OCI-LY3 (cell line): Measurements from ENCODE around the gene LEMD2.
A peak's percentile ranks its signal among the peaks of the same experiment; 100 is the strongest.

Source experiments
- H2AFZ ChIP-seq: fragments of 200-600, 300-600 bp; shearing (Covaris generic); 2 replicates; pipeline ENCODE4 v1.6.0; 2014; ENCODE audit warnings: antibody characterized with exemption, low read depth, low read length
- H3K27ac ChIP-seq: fragments of 200-600, 300-600 bp; sonication (generic); 2 replicates; pipeline ENCODE4 v1.5.1; 2014; ENCODE audit warnings: mild to moderate bottlenecking, low read length, moderate library complexity, mixed read lengths
- H3K27me3 ChIP-seq: fragments of 200-600, 300-600 bp; sonication (generic); 2 replicates; pipeline ENCODE4 v1.6.1; 2014; ENCODE audit warnings: low read depth, low read length, mixed read lengths
- H3K36me3 ChIP-seq: fragments of 200-600, 300-600 bp; sonication (generic); replicated peaks from 2 replicates; pipeline ENCODE3; 2014; ENCODE audit warnings: low read depth, low read length, mixed read lengths
- H3K4me1 ChIP-seq: fragments of 300-600, 200-600 bp; sonication (generic); 2 replicates; pipeline ENCODE4 v1.6.1; 2014; ENCODE audit warnings: low read length, mixed read lengths
- H3K4me2 ChIP-seq: fragments of 200-600, 300-600 bp; sonication (generic); 2 replicates; pipeline ENCODE4 v1.6.1; 2014; ENCODE audit warnings: low read length, mixed read lengths
- H3K4me3 ChIP-seq: fragments of 300-600, 200-600 bp; sonication (generic); 2 replicates; pipeline ENCODE4 v1.5.1; 2014; ENCODE audit warnings: antibody characterized with exemption, mild to moderate bottlenecking, low read length, moderate library complexity
- H3K79me2 ChIP-seq: fragments of 300-600, 200-600 bp; shearing (Covaris generic); 2 replicates; pipeline ENCODE4 v1.6.1; 2014; ENCODE audit warnings: mild to moderate bottlenecking, low read length, mixed read lengths
- H3K9ac ChIP-seq: fragments of 300-600, 200-600 bp; shearing (Covaris generic); 2 replicates; pipeline ENCODE4 v1.6.0; 2014; ENCODE audit warnings: mild to moderate bottlenecking, low read length, moderate library complexity
- H3K9me3 ChIP-seq: fragments of 200-600, 300-600 bp; shearing (Covaris generic); 2 replicates; pipeline ENCODE4 v1.6.1; 2014; ENCODE audit warnings: low read length, mixed read lengths; ENCODE audit not compliant: insufficient read depth
- H4K20me1 ChIP-seq: fragments of 200-600, 300-600 bp; sonication (generic); 2 replicates; pipeline ENCODE4 v1.6.1; 2016; ENCODE audit warnings: low read length, mixed read lengths; ENCODE audit not compliant: insufficient read depth
- CTCF ChIP-seq: fragments of 200-600, 300-600 bp; sonication (generic); IDR thresholded peaks from 2 replicates; pipeline ENCODE4 v1.5.1; 2014; ENCODE audit warnings: antibody characterized with exemption, low read length, low read depth
- EZH2phosphoT487 ChIP-seq: fragments of 200-600 bp; shearing (Covaris generic); IDR thresholded peaks from 2 replicates; pipeline ENCODE4 v1.6.1; 2018; ENCODE audit warnings: antibody characterized with exemption, mixed run types, low read depth

The LEMD2 gene

GRCh38 chr6:33792981-33793380, 4.1 kb upstream of the LEMD2 start:
- Histone ChIP-seq H3K9ac (no peak overlapping the region), H3K4me3 (no peak overlapping the region), H3K9me3 (no peaks in the 10 kb centered on the region), H3K4me2 (no peak overlapping the region), H3K79me2 (peaks cover 9% of the 10 kb centered on the region), H3K36me3 (no peaks in the 10 kb centered on the region), H2AFZ (no peak overlapping the region), H3K4me1 (0 out of 2 replicates have a peak, but pooled peaks cover 4% of the 10 kb centered on the region), H3K27me3 (no peaks in the 10 kb centered on the region), H3K27ac (no peak overlapping the region), H4K20me1 (no peaks in the 10 kb centered on the region; the same call in 1 of the 2 replicates)
- TF ChIP-seq CTCF (no peak), EZH2phosphoT487 (no peak)

- no peaks in the 10 kb centered on the region for H3K9me3 ChIP-seq
- no peak overlapping the region for H3K27ac ChIP-seq
- H3K36me3 ChIP-seq: peaks cover 7% of the 10 kb centered on the region
- H3K4me2 ChIP-seq: no peak overlapping the region
- H3K4me3 ChIP-seq: no peak overlapping the region
- H3K27me3 ChIP-seq: no peaks in the 10 kb centered on the region
- H2AFZ ChIP-seq: no peak overlapping the region
- TF ChIP-seq EZH2phosphoT487 (no peak), CTCF (no peak)
- peaks cover 23% of the 10 kb centered on the region for H3K79me2 ChIP-seq
- peaks cover 9% of the 10 kb centered on the region for H4K20me1 ChIP-seq
- H3K9ac ChIP-seq: no peak overlapping the region
- peaks cover 12% of the 10 kb centered on the region for H3K4me1 ChIP-seq
Observed at GRCh38 chr6:33791620-33792019, 2.7 kb upstream of the LEMD2 start.

- H3K4me2 ChIP-seq: no peak overlapping the region
- peaks cover 12% of the 10 kb centered on the region for H3K4me1 ChIP-seq
Observed at GRCh38 chr6:33790910-33791309, 2.0 kb upstream of the LEMD2 start.

GRCh38 chr6:33790379-33790778, 1.4 kb upstream of the LEMD2 start:
- Histone ChIP-seq H3K9me3 (no peaks in the 10 kb centered on the region), H3K4me2 (no peak overlapping the region), H3K36me3 (peaks cover 12% of the 10 kb centered on the region), H3K9ac (no peak overlapping the region), H3K4me1 (peaks cover 12% of the 10 kb centered on the region), H3K27me3 (no peaks in the 10 kb centered on the region), H4K20me1 (peaks cover 14% of the 10 kb centered on the region), H3K79me2 (peaks cover 35% of the 10 kb centered on the region), H2AFZ (no peak overlapping the region), H3K27ac (no peak overlapping the region), H3K4me3 (no peak overlapping the region)
- no peak for TF ChIP-seq CTCF
- no peak for TF ChIP-seq EZH2phosphoT487

More at GRCh38 chr6:33790910-33791309, 2.0 kb upstream of the LEMD2 start:
- peaks cover 30% of the 10 kb centered on the region for H3K79me2 ChIP-seq
- no peaks in the 10 kb centered on the region for H3K27me3 ChIP-seq
- no peak for TF ChIP-seq EZH2phosphoT487
- H3K9me3 ChIP-seq: no peaks in the 10 kb centered on the region
- H3K9ac ChIP-seq: no peak overlapping the region
- peaks cover 14% of the 10 kb centered on the region for H4K20me1 ChIP-seq
- no peak overlapping the region for H2AFZ ChIP-seq
- H3K36me3 ChIP-seq: peaks cover 11% of the 10 kb centered on the region
- H3K27ac ChIP-seq: no peak overlapping the region
- H3K4me3 ChIP-seq: no peak overlapping the region

GRCh38 chr6:33789550-33789895, 593 bp upstream of the LEMD2 start:
- H3K9ac ChIP-seq: no peak overlapping the region

More at GRCh38 chr6:33789550-33789895, 593 bp upstream of the LEMD2 start:
- Histone ChIP-seq H2AFZ (peak overlapping the region; percentile 93), H3K9me3 (no peaks in the 10 kb centered on the region), H3K4me2 (peak overlapping the region; percentile 73), H3K27me3 (no peaks in the 10 kb centered on the region), H4K20me1 (peaks cover 14% of the 10 kb centered on the region), H3K4me3 (peak overlapping the region; percentile 88), H3K27ac (no peak overlapping the region), H3K4me1 (peaks cover 12% of the 10 kb centered on the region), H3K79me2 (peaks cover 42% of the 10 kb centered on the region), H3K36me3 (peaks cover 12% of the 10 kb centered on the region)
- no peak for TF ChIP-seq EZH2phosphoT487
- TF ChIP-seq CTCF: no peak
